Ramos (cell line): ENCODE data around the gene TMPRSS7.

Experiments used
- in situ Hi-C: fragments of 300-500 bp; cut with MboI; formaldehyde crosslinking; loops from one replicate; pipeline ENCODE4 v1.14.3; 2022; ENCODE audit warnings: low sequenced_read_pairs; ENCODE audit not compliant: unreplicated experiment

TMPRSS7 gene

DNA sequence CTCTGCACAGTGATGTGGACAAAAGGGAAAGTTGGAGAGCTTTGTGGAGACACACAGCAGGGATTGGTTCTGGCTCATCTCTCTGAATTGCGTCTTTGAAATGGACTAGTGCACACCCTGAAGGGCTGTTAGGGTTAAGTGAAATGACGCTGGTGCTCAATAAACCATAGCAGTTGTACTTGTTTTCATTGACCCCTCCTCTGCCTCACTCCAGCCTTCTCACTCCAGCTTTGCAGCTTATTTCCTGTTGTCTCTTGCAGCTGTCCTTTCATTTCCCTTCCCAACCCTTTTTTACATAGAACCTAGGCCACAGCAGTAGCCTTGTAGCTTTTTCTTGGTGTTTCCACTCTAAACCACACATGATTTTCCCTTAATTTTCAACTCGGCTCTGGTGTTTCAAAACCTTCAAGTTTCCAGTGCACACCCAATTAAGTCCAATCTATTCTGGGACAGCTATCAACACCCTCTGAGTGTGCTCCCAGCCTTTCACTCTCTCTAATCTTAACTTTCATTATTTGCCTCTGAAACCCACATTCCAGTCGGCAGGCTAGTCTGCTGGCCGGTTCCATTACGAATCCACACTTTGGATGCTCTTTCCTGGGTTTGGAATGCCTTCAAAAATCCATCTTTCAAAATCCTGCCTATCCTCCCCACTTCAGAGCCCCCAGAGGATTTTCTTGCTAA is 58.1 kb downstream of the TMPRSS7 start:
- in situ Hi-C loops = no loop called here

DNA sequence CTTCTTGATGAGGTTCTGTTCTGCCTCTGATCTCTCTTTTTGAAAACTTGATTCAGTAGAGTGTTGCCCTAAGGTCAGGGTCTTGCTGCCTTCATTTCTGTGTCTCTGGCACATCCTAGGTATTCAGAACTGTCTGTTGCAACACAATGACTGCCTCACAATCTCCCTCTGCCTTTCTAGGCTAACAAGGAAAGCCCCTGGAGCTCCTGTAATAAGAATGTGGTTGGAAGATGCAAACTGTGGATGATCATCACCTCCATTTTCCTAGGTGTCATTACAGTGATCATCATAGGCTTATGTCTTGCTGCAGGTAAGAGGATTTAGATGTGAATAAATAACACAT is 58.6 kb downstream of the TMPRSS7 start:
- in situ Hi-C loops = no loop called here

DNA sequence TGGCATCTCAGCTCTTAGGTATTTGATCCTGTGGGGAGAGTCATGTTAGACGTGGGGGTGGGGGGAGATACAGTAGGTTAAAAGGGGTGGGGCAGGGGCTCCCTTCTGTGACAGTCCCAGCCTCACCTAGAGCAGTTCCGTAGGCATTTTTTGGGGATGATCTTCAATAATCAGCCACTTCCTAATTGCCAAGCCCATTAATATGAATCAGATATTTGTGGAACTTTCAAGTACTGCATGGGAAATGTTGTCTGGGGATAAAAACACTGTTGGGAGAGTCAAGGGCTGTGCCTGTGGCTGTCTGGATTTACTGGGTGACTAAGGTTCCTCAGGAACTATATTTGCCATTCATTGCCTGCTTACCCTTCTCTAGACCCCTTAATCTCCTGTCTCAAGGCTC is 61.2 kb downstream of the TMPRSS7 start:
- in situ Hi-C loops = no loop called here

DNA sequence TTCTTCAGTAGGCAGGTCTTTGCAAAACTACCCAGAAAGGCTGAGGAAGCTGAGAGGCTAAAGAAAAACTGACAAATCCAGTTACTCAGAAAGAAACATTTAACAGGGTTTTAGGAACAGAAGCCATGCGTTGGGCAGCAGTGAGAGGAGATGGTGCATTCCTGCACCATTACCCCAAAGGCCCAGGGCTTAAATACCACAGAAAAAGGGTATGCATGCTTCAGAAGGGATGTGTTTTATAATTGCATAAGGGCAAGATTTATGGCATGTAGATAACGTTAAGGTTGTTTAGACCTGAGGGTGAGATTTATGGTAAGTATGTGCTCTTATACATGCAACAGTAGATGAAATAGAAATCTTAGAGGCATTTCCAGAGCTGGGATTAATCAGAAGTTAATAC is 61.6 kb downstream of the TMPRSS7 start:
- in situ Hi-C loops = no loop called here

DNA sequence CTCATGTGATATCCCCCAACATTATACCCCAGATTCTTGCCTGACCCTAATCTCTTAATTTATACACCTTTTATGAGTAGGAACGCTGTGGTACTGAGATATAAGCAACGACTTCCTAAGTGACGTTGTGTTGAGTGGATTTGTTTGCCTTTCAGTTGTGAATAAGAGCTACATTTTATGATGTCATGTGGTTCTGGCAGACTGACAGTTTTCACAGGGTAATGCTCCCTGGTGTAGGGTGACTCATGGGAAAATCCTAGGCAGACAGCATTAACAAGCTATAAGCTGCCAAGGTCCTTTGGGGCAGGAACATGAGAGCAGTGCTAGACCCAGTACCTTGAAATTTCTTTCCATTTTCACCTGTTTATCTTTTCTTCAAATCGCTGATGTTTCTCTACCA is 62.8 kb downstream of the TMPRSS7 start:
- in situ Hi-C loops = no loop called here

DNA sequence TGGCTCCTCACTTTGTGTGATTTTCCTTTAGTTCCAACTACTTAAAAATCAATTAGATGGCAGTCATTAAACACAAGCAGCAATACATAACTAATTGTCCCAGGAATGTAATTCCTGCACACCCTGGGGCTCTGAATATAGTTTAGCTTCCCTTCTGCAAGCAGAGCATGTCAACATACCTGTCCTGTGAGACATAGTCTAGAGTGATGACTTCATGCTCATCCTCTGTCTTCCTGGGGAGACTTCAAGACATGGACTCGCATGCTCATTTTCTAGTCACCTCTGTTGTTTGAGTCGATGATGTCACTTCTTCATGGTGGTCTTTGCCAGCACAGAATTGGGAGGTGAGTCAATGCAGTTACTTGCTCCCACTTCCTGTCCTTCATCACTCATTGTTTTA is 67.4 kb downstream of the TMPRSS7 start:
- in situ Hi-C loops = loop anchor here (25.0 kb wide), 2 partner anchors 185 to 885 kb away; partner anchors contain the start of genes CD200R1, GTPBP8 and SLC9C1

DNA sequence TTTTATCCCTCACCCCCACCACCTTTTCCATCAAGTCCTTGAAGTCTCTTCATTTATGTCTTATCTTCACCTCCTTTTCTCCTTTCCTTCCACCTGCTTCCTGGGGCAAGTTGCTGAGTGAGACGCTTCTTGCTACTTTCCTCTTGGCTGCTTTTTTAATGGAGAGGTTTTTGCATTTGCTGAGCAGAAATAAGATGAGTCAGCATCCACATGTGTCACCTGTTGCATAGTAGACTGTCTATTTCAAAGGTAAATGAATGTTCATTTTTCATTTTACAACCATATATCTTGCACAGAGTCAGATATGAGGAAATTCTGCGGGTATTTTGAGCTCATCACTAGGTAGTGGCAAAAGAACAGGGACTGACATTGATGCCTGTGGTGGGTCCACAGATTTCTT is 70.2 kb downstream of the TMPRSS7 start:
- in situ Hi-C loops = loop anchor here (25.0 kb wide), 2 partner anchors 183 to 883 kb away; partner anchors contain the start of genes CD200R1, GTPBP8 and SLC9C1

DNA sequence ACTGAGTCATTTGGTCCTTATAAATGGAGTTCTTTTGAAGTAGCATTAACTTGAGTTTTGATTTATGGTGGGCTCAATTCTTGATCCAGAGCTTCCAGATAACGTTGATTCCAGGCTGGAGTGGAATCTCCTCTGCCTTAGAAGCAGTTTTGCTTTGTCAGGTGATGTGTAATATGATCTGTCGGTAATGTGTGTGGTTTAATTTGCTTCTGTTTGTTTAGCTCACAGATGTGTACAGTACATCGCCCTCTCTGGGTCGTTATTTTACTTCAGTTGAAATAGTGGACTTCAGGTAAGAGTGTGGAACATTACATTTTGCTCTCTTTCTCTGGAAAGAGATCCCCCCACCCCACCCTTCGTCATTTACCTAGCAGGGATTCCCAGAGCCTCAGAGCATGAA is 74.8 kb downstream of the TMPRSS7 start:
- in situ Hi-C loops = loop anchor here (25.0 kb wide), 2 partner anchors 178 to 878 kb away; partner anchors contain the start of genes CD200R1, GTPBP8 and SLC9C1

DNA sequence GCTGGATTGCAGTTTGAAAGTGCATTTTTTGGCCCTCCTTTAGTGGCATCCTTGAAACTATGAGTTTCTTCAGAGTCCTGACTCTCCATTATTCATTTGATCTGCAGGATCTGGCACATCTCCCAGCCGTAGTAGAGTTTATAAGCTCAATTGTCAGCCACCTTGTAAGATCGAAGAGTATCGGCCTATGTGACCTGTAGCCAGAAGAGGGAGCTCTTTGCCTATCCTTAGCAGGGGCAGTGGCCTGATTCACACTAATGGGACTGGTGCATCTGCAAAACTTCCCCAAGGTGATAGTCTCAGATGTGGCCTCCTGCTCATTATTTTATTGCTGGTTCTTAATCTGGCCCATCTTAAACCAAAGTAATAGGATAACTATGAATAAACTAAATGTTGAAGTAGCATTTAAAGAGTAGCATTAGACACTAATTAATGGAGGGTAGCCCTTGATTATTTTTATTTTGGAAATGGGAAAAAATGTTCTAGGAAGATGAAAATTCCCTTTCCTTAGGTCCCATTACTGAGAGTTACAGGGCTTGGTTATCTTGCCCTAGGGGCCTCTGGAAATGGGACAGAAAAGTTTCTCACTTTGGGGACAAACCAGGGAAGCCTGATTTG is 77.4 kb downstream of the TMPRSS7 start:
- in situ Hi-C loops = loop anchor here (10.0 to 25.0 kb wide), 3 partner anchors 175 to 875 kb away; partner anchors contain the start of genes CD200R1, GTPBP8 and SLC9C1

DNA sequence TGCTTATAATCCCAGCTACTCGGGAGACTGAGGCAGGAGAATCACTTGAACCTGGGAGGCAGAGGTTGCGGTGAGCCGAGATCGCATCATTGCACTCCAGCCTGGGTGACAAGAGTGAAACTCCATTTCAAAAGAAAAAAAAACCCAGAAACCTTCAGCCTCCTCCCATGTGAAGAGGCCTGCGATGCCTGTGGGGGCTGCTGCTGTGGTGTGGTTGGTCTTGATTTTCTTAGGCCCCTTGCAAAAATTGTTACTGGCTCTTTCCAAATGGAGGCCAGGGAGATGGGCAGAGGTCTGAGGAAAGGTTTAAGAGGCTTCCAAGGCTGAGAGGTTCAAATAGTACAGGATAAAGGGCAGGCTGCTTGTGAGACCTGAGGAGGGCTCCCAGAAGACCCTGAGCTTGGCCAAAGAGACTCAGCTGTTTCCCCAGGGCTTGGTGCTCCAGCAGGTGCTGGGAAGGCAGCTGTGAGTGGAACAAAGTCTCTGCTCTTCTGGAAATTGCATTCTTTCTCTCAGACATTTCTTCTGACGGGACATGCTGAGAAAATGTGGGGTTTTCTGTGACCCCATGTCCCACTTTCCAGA is 80.1 kb downstream of the TMPRSS7 start:
- in situ Hi-C loops = loop anchor here (10.0 to 25.0 kb wide), 3 partner anchors 173 to 873 kb away; partner anchors contain the start of genes CD200R1, GTPBP8 and SLC9C1

DNA sequence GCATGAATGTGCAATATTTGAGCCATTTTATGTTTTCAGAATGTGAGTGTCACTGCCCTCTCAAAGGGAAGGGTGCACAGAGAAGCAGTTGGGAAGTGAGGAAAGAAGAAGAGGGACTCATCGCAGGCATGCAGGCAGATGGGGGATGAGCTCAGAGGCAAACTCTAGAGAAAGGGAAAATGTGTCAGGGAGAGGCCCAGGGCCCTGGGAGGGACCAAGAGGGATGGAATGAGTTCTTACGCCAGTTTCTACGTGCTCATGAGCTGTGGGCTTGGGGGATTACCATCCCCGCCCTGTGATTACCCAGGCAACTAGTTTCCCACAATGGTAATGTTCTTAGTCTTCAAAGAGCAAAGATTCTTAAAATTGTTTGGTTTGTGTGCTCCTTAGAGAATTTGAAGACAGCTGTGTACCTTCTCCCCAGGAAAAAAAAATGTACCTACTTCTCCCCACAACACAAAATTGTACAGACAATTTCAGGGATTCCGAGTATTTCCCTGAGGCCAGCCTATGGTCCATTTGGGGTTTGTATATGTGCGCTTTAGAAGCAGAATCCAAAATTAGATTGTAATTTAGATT is 80.7 kb downstream of the TMPRSS7 start:
- in situ Hi-C loops = loop anchor here (10.0 to 25.0 kb wide), 3 partner anchors 172 to 872 kb away; partner anchors contain the start of genes CD200R1, GTPBP8 and SLC9C1

DNA sequence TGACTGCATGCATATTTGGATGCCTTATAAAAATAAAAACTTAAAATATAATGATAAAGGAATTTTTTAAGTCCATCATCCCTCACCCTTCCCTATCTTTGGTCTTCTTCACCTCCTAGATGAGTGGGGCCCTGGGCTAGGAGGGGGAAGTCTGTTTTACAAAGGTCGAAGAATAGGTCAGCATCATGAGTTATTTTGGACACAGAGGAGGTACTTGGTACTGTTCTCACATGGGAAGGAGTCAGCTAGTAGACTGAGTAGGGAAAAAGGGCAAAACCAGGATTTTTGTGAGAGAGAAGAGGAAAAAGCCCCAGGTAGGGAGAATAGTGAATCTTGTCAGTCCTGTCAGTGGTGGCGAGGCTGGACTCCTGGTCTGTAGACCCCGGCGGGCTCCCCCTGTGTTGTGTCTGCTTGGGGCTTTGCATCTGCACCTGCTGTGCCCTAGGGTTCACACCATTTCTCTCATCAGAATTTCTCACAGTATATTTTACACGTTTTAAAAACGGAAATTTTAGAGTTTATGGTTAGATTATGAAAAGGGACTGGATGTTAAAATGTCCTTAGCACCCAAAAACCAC is 81.4 kb downstream of the TMPRSS7 start:
- in situ Hi-C loops = loop anchor here (10.0 to 25.0 kb wide), 3 partner anchors 171 to 871 kb away; partner anchors contain the start of genes CD200R1, GTPBP8 and SLC9C1

DNA sequence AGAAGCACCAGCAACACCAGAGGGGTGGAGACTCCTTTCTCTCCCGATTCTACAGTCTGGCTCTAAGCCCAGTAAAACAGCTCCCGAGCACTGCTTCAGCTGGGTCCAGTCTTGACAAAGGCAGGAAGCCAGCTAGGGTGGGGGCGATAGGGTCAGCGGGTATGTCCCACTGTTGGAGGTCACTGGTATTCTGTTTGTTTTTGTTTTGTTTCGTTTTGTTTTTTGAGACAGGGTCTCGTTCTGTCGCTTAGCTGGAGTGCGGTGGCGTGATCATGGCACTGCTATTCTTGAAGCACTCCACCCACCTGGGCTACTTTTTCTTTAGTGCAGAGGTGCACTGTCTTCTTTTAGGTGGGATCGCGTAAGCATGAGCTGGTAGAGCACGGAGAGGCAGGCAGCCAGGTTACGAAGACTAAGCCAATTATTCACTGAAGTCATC is 82.2 kb downstream of the TMPRSS7 start:
- in situ Hi-C loops = loop anchor here (10.0 to 25.0 kb wide), 3 partner anchors 171 to 871 kb away; partner anchors contain the start of genes CD200R1, GTPBP8 and SLC9C1

DNA sequence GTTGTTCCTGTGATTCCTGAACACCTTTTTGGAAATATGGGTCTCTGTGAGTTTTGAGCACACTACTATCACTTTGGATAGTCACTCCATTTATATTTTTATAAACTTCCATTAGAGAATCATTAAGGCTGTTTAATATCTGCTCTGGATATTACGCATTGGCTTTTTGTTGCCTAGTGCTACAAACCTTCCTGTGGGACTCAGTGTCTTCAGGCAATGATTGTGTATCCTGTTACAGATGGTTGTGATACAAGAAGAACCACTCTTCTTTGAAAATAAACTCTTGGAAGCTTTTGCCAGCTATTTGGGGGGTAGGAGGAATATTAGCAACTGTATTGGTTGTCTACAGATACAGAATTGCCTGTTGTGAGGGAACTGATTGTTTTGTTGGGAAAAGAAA is 82.9 kb downstream of the TMPRSS7 start:
- in situ Hi-C loops = loop anchor here (10.0 to 25.0 kb wide), 3 partner anchors 170 to 870 kb away; partner anchors contain the start of genes CD200R1, GTPBP8 and SLC9C1

DNA sequence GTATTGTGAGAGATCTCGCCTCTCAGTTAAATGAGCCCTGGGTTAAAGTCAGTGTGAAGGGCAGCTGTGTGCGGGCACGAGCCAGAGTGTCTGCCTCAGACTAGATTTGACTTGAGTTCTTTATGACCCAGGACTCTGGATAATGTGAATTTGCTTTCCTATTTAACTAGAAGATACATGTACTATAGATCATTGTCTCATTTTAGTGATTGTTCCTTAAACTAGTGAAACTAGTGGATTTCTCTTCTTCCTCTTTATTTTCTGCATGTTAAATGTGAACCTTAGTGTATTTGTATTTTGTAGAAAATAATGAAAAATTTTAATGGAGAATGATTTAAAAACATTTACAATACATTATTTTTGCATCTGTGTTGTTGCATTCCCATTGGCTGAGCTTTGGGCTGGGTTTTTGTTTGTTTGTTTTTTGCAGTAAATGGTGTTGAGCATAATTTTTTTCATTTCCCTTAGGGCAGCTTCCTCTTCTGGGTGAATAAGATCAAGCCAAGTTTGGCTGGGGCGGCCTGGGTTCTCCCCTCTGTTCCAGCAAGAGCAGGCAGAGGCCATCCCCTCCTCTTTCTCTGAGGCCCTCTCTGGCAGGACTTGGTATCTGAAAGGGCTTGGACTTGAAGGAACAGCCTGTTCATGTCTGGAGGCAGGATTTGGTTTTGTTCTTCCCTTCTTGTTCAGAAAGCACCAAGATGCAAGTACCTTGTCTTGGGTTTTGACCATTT is 83.5 kb downstream of the TMPRSS7 start:
- in situ Hi-C loops = loop anchor here (10.0 to 25.0 kb wide), 3 partner anchors 169 to 869 kb away; partner anchors contain the start of genes CD200R1, GTPBP8 and SLC9C1

DNA sequence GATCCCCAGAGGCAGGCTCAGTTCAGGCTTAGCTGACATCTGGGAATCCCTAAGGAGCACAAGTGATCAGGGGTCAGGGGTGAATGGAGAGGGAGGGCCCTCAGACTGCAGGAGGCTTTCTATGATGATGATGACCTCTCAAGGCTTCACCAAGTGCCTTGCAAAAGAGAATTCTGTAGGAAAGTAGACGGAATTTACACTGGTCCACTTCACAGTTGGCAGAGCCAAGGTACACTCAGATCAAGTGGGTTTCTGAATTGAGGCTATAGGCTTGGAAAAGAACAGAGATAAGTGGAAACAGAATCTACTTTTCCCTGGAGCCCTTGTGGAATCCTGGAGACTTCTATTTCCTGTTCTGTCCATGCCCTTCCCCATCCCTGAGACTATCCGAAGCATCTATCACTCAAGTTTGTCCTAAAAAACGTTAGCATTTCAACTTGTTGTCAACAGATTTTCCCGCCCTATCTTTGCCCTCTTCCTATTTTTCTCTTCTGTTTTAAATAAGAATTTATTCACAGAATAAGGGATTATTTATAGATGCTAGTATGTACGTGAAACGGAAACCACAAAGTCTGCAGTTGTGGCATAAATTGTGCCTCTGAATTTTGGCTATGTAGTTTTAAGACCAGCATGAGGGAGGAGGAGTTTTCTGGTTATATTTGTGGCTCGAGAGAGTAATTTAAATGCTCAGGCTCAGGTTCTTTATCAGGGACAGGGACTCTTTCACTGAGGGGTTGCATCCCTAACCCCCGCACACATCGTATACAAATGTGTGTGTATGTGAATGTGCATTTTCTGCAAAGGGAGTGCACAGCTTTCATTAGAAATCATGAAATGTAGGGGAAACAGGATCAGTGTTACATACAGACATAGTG is 85.7 kb downstream of the TMPRSS7 start:
- in situ Hi-C loops = loop anchor here (10.0 to 25.0 kb wide), 3 partner anchors 167 to 867 kb away; partner anchors contain the start of genes CD200R1, GTPBP8 and SLC9C1

DNA sequence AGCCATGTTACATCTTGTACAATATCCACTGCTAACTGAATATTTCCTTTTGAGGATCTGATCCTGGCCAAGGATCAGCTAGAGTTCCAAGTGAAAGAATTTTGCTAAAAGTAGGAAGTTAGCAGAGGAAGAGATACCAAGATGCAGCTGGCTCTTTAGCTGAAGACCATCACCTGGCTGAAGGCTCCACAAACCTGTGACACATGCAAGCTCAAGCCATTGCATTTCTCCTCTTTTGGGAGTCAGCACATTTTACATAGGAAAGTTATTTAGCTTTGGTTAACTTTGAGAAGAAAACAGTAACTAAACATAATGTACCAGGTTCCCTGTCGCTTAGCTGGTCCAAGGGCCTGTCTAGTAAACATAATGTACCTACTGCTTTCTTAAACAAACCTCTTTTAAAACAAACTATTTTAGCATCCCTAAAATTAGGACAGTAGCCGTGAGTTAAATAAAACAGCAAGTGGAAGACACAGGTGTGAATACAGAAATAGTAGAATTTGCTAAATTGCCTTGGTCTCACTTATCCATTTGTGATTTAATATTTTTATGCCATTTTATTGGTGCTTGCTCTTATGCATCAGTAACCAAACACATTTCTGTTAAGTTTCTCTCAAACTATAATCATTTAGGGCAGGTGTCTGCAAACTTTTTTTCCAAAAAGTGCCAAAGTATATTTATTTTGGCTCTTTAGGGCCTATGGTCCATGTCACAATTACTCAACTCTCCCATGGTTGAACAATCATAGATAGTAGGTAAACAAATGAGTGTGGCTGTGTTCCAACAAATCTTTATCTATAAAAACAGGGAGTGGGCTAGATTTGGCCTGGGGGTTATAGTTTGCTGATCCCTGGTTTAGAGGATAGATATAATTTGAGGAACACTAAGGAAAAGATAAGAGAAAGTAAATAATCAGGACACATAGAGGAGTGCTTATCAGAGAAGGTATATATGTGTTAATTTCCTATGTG is 87.3 kb downstream of the TMPRSS7 start:
- in situ Hi-C loops = loop anchor here (25.0 kb wide), 2 partner anchors 165 to 865 kb away; partner anchors contain the start of genes CD200R1, GTPBP8 and SLC9C1
